HCT116 (cell line): ENCODE data around the gene MSH3. TPM values are rescaled to one million over a fixed set of nuclear protein-coding genes. Genes with fewer than 3 reads are reported as not detected.

ENCODE experiments used
- ATAC-seq: fragments of 200-7000 bp; cut with Tn5 transposase; 2 replicates; pipeline ENCODE4 v1.9.1; 2020; ENCODE audit warnings: mild to moderate bottlenecking, moderate library complexity
- Bru-seq: library from RNA; stranded (reverse); fragments of 400-500 nt; gene quantifications from one replicate; lab custom pipeline; 2021; lab: Mats Ljungman, UMichigan
- BruChase-seq, 2 experiments: library from RNA; stranded (reverse); fragments of 400-500 nt; gene quantifications; one replicate each; lab custom pipeline; 2021; lab: Mats Ljungman, UMichigan
- BruUV-seq: library from RNA; stranded (reverse); fragments of 400-500 nt; replicated peaks from 2 replicates; lab custom pipeline; 2021; lab: Mats Ljungman, UMichigan
- CTCF ChIA-PET: fragments of 300-600 bp; sonication (Branson Sonifier 250); formaldehyde crosslinking; loops from one replicate; lab custom pipeline; 2021; ENCODE audit warnings: antibody characterized with exemption; lab: Charles Lee
- POLR2A ChIA-PET: fragments of 300-600, 350-600 bp; sonication (Branson Sonifier 250); formaldehyde crosslinking; loops from one replicate; lab custom pipeline; 2021; ENCODE audit warnings: antibody characterized with exemption; lab: Charles Lee
- RAD21 ChIA-PET, 2 experiments: fragments of 300-600 bp; sonication (Branson Sonifier 250); formaldehyde crosslinking; loops; one replicate each; lab custom pipeline; 2023; ENCODE audit warnings: low total read pairs in 2 of 2; ENCODE audit not compliant: uncharacterized antibody in 2 of 2, unreplicated experiment in 2 of 2, low non-redundant PET in 1 of 2; lab: Charles Lee
- DNase-seq: peaks from one replicate; pipeline ENCODE4 v3.0.0-alpha.2; 2010; ENCODE audit warnings: low read depth, low spot score
- H2AFZ ChIP-seq: fragments of 200-600 bp; shearing (Covaris generic), sonication (generic); 2 replicates; pipeline ENCODE4 v1.6.1; 2017; ENCODE audit warnings: low read depth, mixed run types, mixed read lengths, antibody characterized with exemption, low read length; ENCODE audit not compliant: poor library complexity, severe bottlenecking
- H3K27ac ChIP-seq: 2 replicates; pipeline ENCODE4 v1.5.1; 2012; ENCODE audit warnings: low read depth, low read length
- H3K27me3 ChIP-seq: fragments of 200-600 bp; sonication (generic); 2 replicates; pipeline ENCODE4 v1.6.1; 2016; ENCODE audit warnings: mixed run types, low read length, mixed read lengths; ENCODE audit not compliant: insufficient read depth
- H3K36me3 ChIP-seq, 2 experiments: fragments of 200-500 bp in 1 of 2; fragments of 200-600 bp in 1 of 2; sonication (Bioruptor generic) in 1 of 2; sonication (generic) in 1 of 2; 2 replicates each; pipeline versions ENCODE4 v1.5.1 to v1.6.1; 2014 to 2016; ENCODE audit warnings: low read length in 2 of 2, inconsistent platforms in 1 of 2, mixed read lengths in 1 of 2, mixed run types in 1 of 2; ENCODE audit not compliant: insufficient read depth in 2 of 2, control insufficient read depth in 1 of 2
- H3K4me1 ChIP-seq, 2 experiments: fragments of 200-600 bp in 1 of 2; sonication (generic) in 1 of 2; 2 replicates each; pipeline versions ENCODE4 v1.5.1 to v1.6.1; 2012 to 2017; ENCODE audit warnings: low read length in 2 of 2, inconsistent platforms in 1 of 2, mild to moderate bottlenecking in 1 of 2, mixed read lengths in 1 of 2, mixed run types in 1 of 2, moderate library complexity in 1 of 2; ENCODE audit not compliant: insufficient read depth in 2 of 2, control insufficient read depth in 1 of 2
- H3K4me2 ChIP-seq: fragments of 200-600 bp; sonication (generic); 2 replicates; pipeline ENCODE4 v1.6.1; 2017; ENCODE audit warnings: mixed run types, low read length, mixed read lengths
- H3K4me3 ChIP-seq, 2 experiments: fragments of 200-600 bp in 1 of 2; sonication (generic) in 1 of 2; replicated peaks in 1 of 2; 2 replicates each; pipeline ENCODE4 v1.5.1; 2011 to 2016; ENCODE audit warnings: low read length in 2 of 2, control low read depth in 1 of 2, low read depth in 1 of 2, mild to moderate bottlenecking in 1 of 2, mixed read lengths in 1 of 2, mixed run types in 1 of 2
- H3K79me2 ChIP-seq: fragments of 200-600 bp; sonication (generic); 2 replicates; pipeline ENCODE4 v1.6.1; 2017; ENCODE audit warnings: mild to moderate bottlenecking, mixed run types, low read length, moderate library complexity, mixed read lengths; ENCODE audit not compliant: insufficient read depth
- H3K9ac ChIP-seq: fragments of 200-600 bp; sonication (generic); 2 replicates; pipeline ENCODE4 v1.6.1; 2016; ENCODE audit warnings: low read length, mixed read lengths
- H3K9me2 ChIP-seq: fragments of 200-600 bp; sonication (generic), shearing (Covaris generic); 2 replicates; pipeline ENCODE4 v1.6.1; 2017; ENCODE audit warnings: mixed run types, mild to moderate bottlenecking, moderate library complexity; ENCODE audit not compliant: insufficient read depth
- H3K9me3 ChIP-seq, 2 experiments: fragments of 200-500 bp in 1 of 2; fragments of 200-600 bp in 1 of 2; sonication (Bioruptor generic) in 1 of 2; sonication (generic) in 1 of 2; 2 replicates each; pipeline ENCODE4 v1.6.1; 2014 to 2017; ENCODE audit warnings: low read length in 2 of 2, mixed read lengths in 2 of 2, inconsistent platforms in 1 of 2, low read depth in 1 of 2, mild to moderate bottlenecking in 1 of 2, mixed run types in 1 of 2, moderate library complexity in 1 of 2; ENCODE audit not compliant: control insufficient read depth in 1 of 2, insufficient read depth in 1 of 2
- H4K20me1 ChIP-seq: fragments of 200-600 bp; sonication (generic), shearing (Covaris generic); 2 replicates; pipeline ENCODE4 v1.6.1; 2017; ENCODE audit warnings: mixed run types, mild to moderate bottlenecking, moderate library complexity; ENCODE audit not compliant: insufficient read depth
- ATF3 ChIP-seq: IDR thresholded peaks from 2 replicates; pipeline ENCODE4 v1.6.1; 2012
- CBX3 ChIP-seq: IDR thresholded peaks from 2 replicates; pipeline ENCODE4 v1.6.1; 2012; ENCODE audit warnings: low read depth
- CTCF ChIP-seq, 3 experiments: fragments of 200-600 bp in 1 of 3; sonication (generic) in 1 of 3; IDR thresholded peaks in 2 of 3; conservative IDR thresholded peaks in 1 of 3; 2 replicates each; pipeline ENCODE4 v1.5.1; 2012 to 2017; ENCODE audit warnings: low read depth in 2 of 3, low read length in 2 of 3, antibody characterized with exemption in 1 of 3, borderline replicate concordance in 1 of 3, control low read depth in 1 of 3, mild to moderate bottlenecking in 1 of 3, mixed read lengths in 1 of 3, mixed run types in 1 of 3, moderate library complexity in 1 of 3; ENCODE audit not compliant: insufficient read depth in 1 of 3
- EGR1 ChIP-seq: IDR thresholded peaks from 2 replicates; pipeline ENCODE4 v1.6.1; 2012; ENCODE audit warnings: low read depth
- ELF1 ChIP-seq: IDR thresholded peaks from 2 replicates; pipeline ENCODE4 v1.6.1; 2012; ENCODE audit warnings: low read depth, borderline replicate concordance
- EZH2 ChIP-seq: fragments of 200-600 bp; sonication (generic); IDR thresholded peaks from 2 replicates; pipeline ENCODE4 v1.6.1; 2017; ENCODE audit warnings: antibody characterized with exemption, mixed run types
- EZH2phosphoT487 ChIP-seq: fragments of 200-600 bp; IDR thresholded peaks from 2 replicates; pipeline ENCODE4 v1.6.1; 2018; ENCODE audit warnings: antibody characterized with exemption, borderline replicate concordance
- FOSL1 ChIP-seq: IDR thresholded peaks from 2 replicates; pipeline ENCODE4 v1.6.1; 2012; ENCODE audit warnings: low read depth
- POLR2AphosphoS5 ChIP-seq: IDR thresholded peaks from 2 replicates; pipeline ENCODE4 v1.6.1; 2011; ENCODE audit warnings: mild to moderate bottlenecking, low read depth, low read length, moderate library complexity
- RAD21 ChIP-seq: IDR thresholded peaks from 2 replicates; pipeline ENCODE4 v1.6.1; 2012; ENCODE audit warnings: low read depth, mild to moderate bottlenecking
- REST ChIP-seq: IDR thresholded peaks from 2 replicates; pipeline ENCODE4 v1.6.1; 2012; ENCODE audit warnings: low read depth
- SIN3A ChIP-seq: IDR thresholded peaks from 2 replicates; pipeline ENCODE4 v1.6.1; 2012; ENCODE audit warnings: low read depth
- SP1 ChIP-seq: IDR thresholded peaks from 2 replicates; pipeline ENCODE4 v1.6.1; 2012; ENCODE audit warnings: low read depth
- SRF ChIP-seq: IDR thresholded peaks from 2 replicates; pipeline ENCODE4 v1.6.1; 2012; ENCODE audit warnings: low read depth
- TCF7L2 ChIP-seq: IDR thresholded peaks from 2 replicates; pipeline ENCODE4 v1.7.0; 2011; ENCODE audit warnings: borderline replicate concordance, inconsistent platforms; ENCODE audit not compliant: insufficient read depth, insufficient read length; ENCODE audit errors: extremely low read depth
- YY1 ChIP-seq: IDR thresholded peaks from 2 replicates; pipeline ENCODE4 v1.6.1; 2011; ENCODE audit warnings: low read length, low read depth, moderate library complexity, mild to moderate bottlenecking; ENCODE audit not compliant: insufficient replicate concordance; ENCODE audit errors: extremely low read depth
- ZFX ChIP-seq: fragments of 450-650 bp; IDR thresholded peaks from 2 replicates; pipeline ENCODE4 v1.6.1; 2017
- ZNF274 ChIP-seq: fragments of 200-500 bp; sonication (Bioruptor generic); IDR thresholded peaks from 2 replicates; pipeline ENCODE4 v1.6.1; 2014; ENCODE audit warnings: mild to moderate bottlenecking, low read depth, low read length, inconsistent platforms
- intact Hi-C: fragments of 100-400 bp; cut with micrococcal nuclease; formaldehyde crosslinking; loops from 2 replicates; pipeline ENCODE4 v1.10.0; 2022
- long read RNA-seq: library from polyadenylated mRNA; unstranded; transcript quantifications from one replicate; pipeline ENCODE4 v2.0.0, GENCODE V29; 2021; ENCODE audit not compliant: unreplicated experiment
- polyA plus RNA-seq: library from polyadenylated mRNA; unstranded; fragments of >200 nt; gene quantifications from 2 replicates; pipeline ENCODE4 v1.2.1, GENCODE V29; 2012; ENCODE audit warnings: missing spikeins
- total RNA-seq: library from RNA; stranded (reverse); gene quantifications from one replicate; pipeline ENCODE4 v1.2.1, GENCODE V29; 2021; ENCODE audit not compliant: unreplicated experiment

MSH3 gene
- total RNA-seq (4.9 TPM), Bru-seq, nascent RNA (percentile 74 among the genes with signal in this experiment), BruChase-seq, experiment 1, labeled RNA remaining after a 6-hour chase (percentile 52 among the genes with signal in this experiment), BruChase-seq, experiment 2, labeled RNA remaining after a 2-hour chase (percentile 56 among the genes with signal in this experiment)
- polyA plus RNA-seq = 0.71 and 0.86 TPM in 2 replicates
- long read RNA-seq, partial matches to known transcripts = 1 of 4 reads
- long read RNA-seq, other reads (novel, unspliced or antisense) = 2 of 4 reads

- CTCF ChIA-PET = interaction anchor here (0.6 to 1.5 kb wide), 2 partner anchors 60 to 571 kb away, joined by 3 to 6 read pairs; no protein-coding TSS in a partner anchor
- Histone ChIP-seq H4K20me1 (no peaks in the 10 kb centered on the region), H3K9ac (peak within 1 kb of the TSS; percentile 93), H3K4me3 (peak within 1 kb of the TSS; percentile 64 to 83), H3K27me3 (no peaks in the 10 kb centered on the region), H3K9me3 (no peaks in the 10 kb centered on the region), H3K27ac (peak within 1 kb of the TSS; percentile 86), H3K79me2 (peaks cover 35% of the 10 kb centered on the region), H2AFZ (no peak within 1 kb of the TSS), H3K4me1 (peaks cover 6 to 21% of the 10 kb centered on the region in 2 experiments; a peak in 3 of 4 replicates), H3K36me3 (peaks cover 8 to 11% of the 10 kb centered on the region in 2 experiments; a peak in 2 of 4 replicates), H3K9me2 (no peaks in the 10 kb centered on the region), H3K4me2 (peak within 1 kb of the TSS; percentile 85)
- DNase-seq (peak; percentile 85), ATAC-seq (peak; percentile 75)
- POLR2A ChIA-PET = interaction anchor here (1.6 kb wide), 1 partner anchor 12 kb away, joined by 5 read pairs; no protein-coding TSS in a partner anchor
- no TSS peak for BruUV-seq
- intact Hi-C loops = loop anchor here (5.0 kb wide), 1 partner anchor 167 kb away; the partner anchor contains the start of gene FAM151B
- RAD21 ChIA-PET = interaction anchor here in 1 of 2 experiments (0.7 kb wide), 1 partner anchor 275 kb away, joined by 3 read pairs; no protein-coding TSS in a partner anchor
- TF ChIP-seq ATF3 (no peak), SIN3A (peak; percentile 72), EGR1 (peak; percentile 22; the same call in 1 of the 2 replicates), ZNF274 (no peak), POLR2AphosphoS5 (peak; percentile 80), SP1 (peak; percentile 48; the same call in 1 of the 2 replicates), FOSL1 (no peak), YY1 (no peak), ELF1 (0 out of 2 replicates have a peak, but pooled peaks have one; percentile 14), RAD21 (no peak), CTCF (IDR thresholded peaks at IDR 0.05 in 2 of 3, conservative IDR thresholded peaks at IDR 0.05 in 1 of 3; ENCODE audit: borderline replicate concordance in 1 of 3, insufficient read depth in 1 of 3, low read depth in 2 of 3, low read length in 2 of 3) (peak in 2 of 3 experiments; percentile 42 to 43; a peak in 4 of 6 replicates), CBX3 (no peak), EZH2phosphoT487 (no peak), ZFX (peak; percentile 69; the same call in 1 of the 2 replicates), TCF7L2 (no peak), EZH2 (no peak), SRF (peak; percentile 35; the same call in 1 of the 2 replicates), REST (no peak)
Observed at GRCh38 chr5:80654391-80655230, at the start of gene MSH3, which contains the start of gene DHFR. Gene MSH3 (plus strand): TSS chr5:80654652. CDS start chr5:80654728, 76 bp downstream. Gene DHFR (minus strand): TSS chr5:80654983. CDS start chr5:80654489, 494 bp downstream.
